Subcutaneous adipose tissue (tissue), 4 donors: Measurements from ENCODE around the gene PIP5K1C. TPM values are rescaled to one million over a fixed set of nuclear protein-coding genes. Genes with fewer than 3 reads are reported as not detected.

Source experiments
- CTCF ChIP-seq: fragments of 450-650 bp; IDR thresholded peaks from one replicate; pipeline ENCODE4 v1.5.1; 2016; ENCODE audit warnings: low read depth, mild to moderate bottlenecking, control low read depth, antibody characterized with exemption, moderate library complexity
- total RNA-seq, 4 donors: library from RNA; depleted of rRNA; stranded (reverse); fragments of >200 nt; gene quantifications; one replicate each; pipeline ENCODE4 v1.1.0, GENCODE V29; 2016

PIP5K1C gene
- total RNA-seq, 4 donors from 2014 or later: 10.1 to 25.4 (median 13.7) TPM

- TF ChIP-seq CTCF: no peak
Observed at GRCh38 chr19:3595521-3596061, 104.7 kb downstream of the PIP5K1C start.

- no peak for TF ChIP-seq CTCF
Observed at GRCh38 chr19:3593156-3593555, 107.1 kb downstream of the PIP5K1C start.

- TF ChIP-seq CTCF: no peak
Observed at GRCh38 chr19:3591876-3592613, 108.2 kb downstream of the PIP5K1C start.

GRCh38 chr19:3590991-3591659 is 109.1 kb downstream of the PIP5K1C start:
- no peak for TF ChIP-seq CTCF

- TF ChIP-seq CTCF: no peak
Observed at GRCh38 chr19:3589949-3590348, 110.3 kb downstream of the PIP5K1C start.

- no peak for TF ChIP-seq CTCF
Observed at GRCh38 chr19:3589439-3589838, 110.8 kb downstream of the PIP5K1C start.

- no peak for TF ChIP-seq CTCF
Observed at GRCh38 chr19:3586707-3587346, 113.4 kb downstream of the PIP5K1C start.
